Left renal cortex interstitium (tissue), 4 donors: ENCODE measurements around the gene GAK. TPM values are rescaled to one million over a fixed set of nuclear protein-coding genes. Genes with fewer than 3 reads are reported as not detected.
"Not testable (repeated sequence)": the region's sequence is repeated elsewhere in the genome, so short reads cannot be mapped to it uniquely, and the experiment has no call there.

Experiments
- DNase-seq, 4 donors: peaks; one replicate each; pipeline ENCODE4 v3.0.0-alpha.2; 2013; ENCODE audit warnings: low read depth in 4 of 4, low spot score in 2 of 4, missing footprints in 1 of 4
- polyA plus RNA-seq, 4 donors: library from polyadenylated mRNA; unstranded; fragments of 120-200 nt; gene quantifications; one replicate each; pipeline ENCODE4 v1.2.1, GENCODE V29; 2013; ENCODE audit not compliant: insufficient read length in 4 of 4

GAK gene
- polyA plus RNA-seq, 4 donors = 47.4 to 91.5 (median 70.5) TPM

- DNase-seq = no peak
Observed at GRCh38 chr4:954211-955020, 22.3 kb upstream of the GAK start.

GRCh38 chr4:953574-953915 lies 21.4 kb upstream of the GAK start:
- DNase-seq = no peak

GRCh38 chr4:952881-953573 lies 20.9 kb upstream of the GAK start:
- DNase-seq = no peak

GRCh38 chr4:951594-952468 lies 19.7 kb upstream of the GAK start:
- DNase-seq = no peak

DNA sequence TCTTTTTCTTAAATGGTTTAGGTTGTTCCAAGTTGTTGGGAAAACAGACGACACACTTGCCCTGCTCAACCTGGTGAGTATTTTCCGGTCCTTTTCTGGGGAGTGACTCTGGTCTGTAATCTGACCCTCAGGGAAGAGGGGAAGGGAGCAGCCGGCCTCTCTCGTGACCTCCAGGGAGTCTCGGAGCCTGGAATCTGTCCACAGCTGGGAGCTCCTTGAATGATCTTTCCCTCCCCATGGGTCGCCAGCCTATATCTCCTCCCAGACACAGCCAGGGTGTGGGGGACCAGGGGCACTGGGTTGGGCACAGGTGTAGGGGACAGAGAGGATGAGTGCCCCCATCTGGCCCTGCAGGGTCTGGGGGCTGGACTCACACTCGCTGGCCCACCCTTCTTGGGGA lies 19.1 kb upstream of the GAK start:
- no peak for DNase-seq

DNA sequence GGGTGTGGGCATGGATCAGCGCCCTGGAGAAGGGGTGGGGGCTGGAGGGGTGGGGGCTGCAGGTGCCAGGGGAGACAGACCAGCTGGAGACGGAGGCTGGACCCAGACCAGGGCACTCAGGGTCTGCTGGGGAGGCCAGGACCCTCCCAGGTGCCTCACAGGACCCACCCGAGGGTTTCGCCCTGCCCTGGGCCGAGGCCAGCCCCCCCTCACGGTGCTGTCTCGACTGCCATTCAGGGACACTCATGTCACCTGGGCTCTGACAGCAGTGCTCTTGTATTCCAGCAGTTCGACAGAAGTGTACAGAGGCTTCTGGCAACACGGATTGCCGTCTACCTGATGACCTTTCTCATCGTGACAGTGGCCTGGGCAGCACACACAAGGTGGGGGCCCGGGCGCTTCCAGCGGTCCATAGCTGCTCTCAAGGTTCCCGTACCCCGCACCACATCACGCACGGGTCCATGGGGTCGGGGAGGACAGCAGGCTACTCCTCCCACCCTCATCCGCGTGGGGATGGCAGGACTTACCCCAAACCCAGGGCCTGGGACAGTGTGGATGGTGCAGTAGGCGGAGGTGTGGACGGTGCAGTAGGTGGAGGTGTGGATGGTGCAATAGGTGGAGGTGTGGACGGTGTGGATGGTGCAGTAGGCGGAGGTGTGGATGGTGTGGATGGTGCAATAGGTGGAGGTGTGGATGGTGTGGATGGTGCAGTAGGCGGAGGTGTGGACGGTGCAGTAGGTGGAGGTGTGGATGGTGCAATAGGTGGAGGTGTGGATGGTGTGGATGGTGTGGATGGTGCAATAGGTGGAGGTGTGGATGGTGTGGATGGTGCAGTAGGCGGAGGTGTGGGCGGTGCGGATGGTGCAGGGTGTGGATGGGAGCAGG lies 18.3 kb upstream of the GAK start:
- DNase-seq = no peak

GRCh38 chr4:949656-950055 lies 17.5 kb upstream of the GAK start:
- DNase-seq = no peak

DNA sequence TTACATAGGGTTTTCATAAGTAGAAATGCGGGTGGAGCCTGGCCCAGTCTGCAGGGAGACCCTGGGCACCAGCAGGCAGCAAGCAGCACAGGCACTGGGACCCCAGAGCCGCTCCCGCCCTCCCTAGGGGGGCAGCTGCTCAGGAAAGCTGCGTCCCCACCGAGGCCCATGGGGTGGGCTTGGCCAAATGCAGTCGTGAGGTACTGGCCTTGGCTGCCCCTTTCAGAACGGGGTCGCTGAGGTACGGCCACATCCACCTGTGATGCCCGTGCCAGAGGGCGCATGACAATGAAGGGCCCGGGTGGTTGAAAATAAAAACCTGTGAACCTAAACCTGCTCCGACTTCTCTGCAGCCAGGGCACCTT lies 16.8 kb upstream of the GAK start:
- no peak for DNase-seq

GRCh38 chr4:948101-948935 lies 16.2 kb upstream of the GAK start:
- DNase-seq = no peak

- no peak for DNase-seq
Observed at GRCh38 chr4:947491-947971, 15.4 kb upstream of the GAK start.

DNA sequence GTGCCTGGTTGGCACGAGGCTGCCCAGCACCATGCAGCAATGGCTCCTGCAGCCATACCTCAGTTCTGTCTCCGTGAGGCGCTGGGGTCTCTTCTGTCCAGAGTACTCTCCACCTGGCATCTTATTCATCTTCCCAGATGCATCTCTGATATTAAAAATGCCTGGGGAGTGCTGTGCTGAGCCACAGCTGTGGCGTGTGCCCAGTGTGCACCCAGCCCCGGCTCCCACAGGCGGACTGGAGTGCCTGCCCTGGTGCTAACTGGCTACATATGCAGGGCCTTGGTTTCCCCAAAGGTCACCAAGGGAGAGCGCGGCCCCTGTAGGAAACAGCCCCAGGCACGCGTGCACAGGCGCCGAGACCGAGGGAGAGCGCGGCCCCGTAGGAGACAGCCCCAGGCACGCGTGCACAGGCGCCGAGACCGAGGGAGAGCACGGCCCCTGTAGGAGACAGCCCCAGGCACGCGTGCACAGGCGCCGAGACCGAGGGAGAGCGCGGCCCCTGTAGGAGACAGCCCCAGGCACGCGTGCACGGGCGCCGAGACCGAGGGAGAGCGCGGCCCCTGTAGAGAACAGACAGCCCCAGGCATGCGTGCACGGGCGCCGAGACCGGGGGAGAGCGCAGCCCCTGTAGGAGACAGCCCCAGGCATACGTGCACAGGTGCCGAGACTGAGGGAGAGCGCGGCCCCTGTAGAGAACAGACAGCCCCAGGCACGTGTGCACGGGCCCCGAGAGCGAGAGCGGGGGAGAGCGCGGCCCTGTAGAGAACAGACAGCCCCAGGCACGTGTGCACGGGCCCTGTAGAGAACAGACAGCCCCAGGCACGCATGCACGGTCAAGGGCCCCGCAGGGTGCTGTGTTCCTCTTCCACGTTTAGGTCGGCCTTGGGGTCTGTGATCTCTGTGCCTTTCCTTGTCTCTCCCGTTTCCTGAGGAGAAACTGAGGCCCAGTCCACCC lies 14.7 kb upstream of the GAK start:
- DNase-seq = no peak

DNA sequence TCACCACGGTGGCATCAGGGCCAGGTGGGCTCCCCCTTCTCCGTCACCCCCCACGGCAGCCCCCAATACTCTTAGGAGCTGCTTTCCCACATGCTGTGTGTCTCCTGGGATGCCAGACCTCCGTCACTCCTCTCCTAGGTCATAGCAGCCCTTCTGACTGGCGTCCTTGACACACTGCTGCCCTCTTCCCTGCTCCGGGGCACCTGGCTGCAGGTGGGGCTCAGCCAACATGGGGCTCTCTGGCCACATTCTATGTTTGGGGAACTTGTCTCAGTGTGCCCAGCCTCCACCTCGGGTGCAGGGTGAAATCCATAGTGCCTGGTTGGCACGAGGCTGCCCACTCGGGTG lies 14.0 kb upstream of the GAK start:
- no peak for DNase-seq

- DNase-seq = no peak
Observed at GRCh38 chr4:945274-946102, 13.4 kb upstream of the GAK start.

GRCh38 chr4:939508-939907 lies 7.4 kb upstream of the GAK start:
- DNase-seq = not testable (repeated sequence)

- DNase-seq = no peak
Observed at GRCh38 chr4:932713-933070, 576 bp upstream of the GAK start.

GRCh38 chr4:931194-931959 lies 739 bp downstream of the GAK start:
- DNase-seq = no peak

- DNase-seq = no peak
Observed at GRCh38 chr4:930827-931193, 1.3 kb downstream of the GAK start.
